Measurements from ENCODE around the gene THAP10. TPM values are rescaled to one million over a fixed set of nuclear protein-coding genes. Genes with fewer than 3 reads are reported as not detected.

THAP10 gene
- total and polyA plus RNA-seq, 2 experiments from 2014 or later = 5.7 to 8.2 TPM

- Histone ChIP-seq H3K9me2 (ENCODE audit: insufficient read depth) (no peaks in the 10 kb centered on the region), H3K27me3 (ENCODE audit: insufficient read depth) (no peaks in the 10 kb centered on the region), H2AFZ (no peak overlapping the region), H3F3A (replicated peaks; ENCODE audit: low read depth) (no peaks in the 10 kb centered on the region), H3K79me2 (replicated peaks; ENCODE audit: insufficient read depth) (no peaks in the 10 kb centered on the region), H3K36me3 (ENCODE audit: insufficient read depth) (no peaks in the 10 kb centered on the region), H3K4me1 (ENCODE audit: insufficient read depth) (no peaks in the 10 kb centered on the region), H3K4me2 (no peak overlapping the region), H3K4me3 (no peak overlapping the region), H3K27ac (ENCODE audit: low read depth) (no peak overlapping the region), H4K20me1 (replicated peaks; ENCODE audit: insufficient read depth) (no peaks in the 10 kb centered on the region)
- TF ChIP-seq CTCF (conservative IDR thresholded peaks at IDR 0.05; ENCODE audit: low read depth in 2 of 2) (no peak), ZNF331 (CRISPR knock-in tag; IDR thresholded peaks at IDR 0.05; ENCODE audit: low read depth) (no peak), JUNB (IDR thresholded peaks at IDR 0.05; ENCODE audit: unreplicated experiment) (no peak), CREB1 (CRISPR knock-in tag; IDR thresholded peaks at IDR 0.05; ENCODE audit: low read depth) (no peak), ETS1 (IDR thresholded peaks at IDR 0.05) (no peak), EZH2phosphoT487 (IDR thresholded peaks at IDR 0.05; ENCODE audit: unreplicated experiment) (no peak), NANOG (IDR thresholded peaks at IDR 0.05; ENCODE audit: borderline replicate concordance) (no peak), ZNF114 (CRISPR knock-in tag; IDR thresholded peaks at IDR 0.05) (no peak), STAT1 (IDR thresholded peaks at IDR 0.05; ENCODE audit: unreplicated experiment) (no peak), POLR2AphosphoS5 (IDR thresholded peaks at IDR 0.05; ENCODE audit: low read depth) (no peak), EZH2 (IDR thresholded peaks at IDR 0.05; ENCODE audit: low read depth, unreplicated experiment) (no peak)
- TF ChIP-seq, protein P1, sequence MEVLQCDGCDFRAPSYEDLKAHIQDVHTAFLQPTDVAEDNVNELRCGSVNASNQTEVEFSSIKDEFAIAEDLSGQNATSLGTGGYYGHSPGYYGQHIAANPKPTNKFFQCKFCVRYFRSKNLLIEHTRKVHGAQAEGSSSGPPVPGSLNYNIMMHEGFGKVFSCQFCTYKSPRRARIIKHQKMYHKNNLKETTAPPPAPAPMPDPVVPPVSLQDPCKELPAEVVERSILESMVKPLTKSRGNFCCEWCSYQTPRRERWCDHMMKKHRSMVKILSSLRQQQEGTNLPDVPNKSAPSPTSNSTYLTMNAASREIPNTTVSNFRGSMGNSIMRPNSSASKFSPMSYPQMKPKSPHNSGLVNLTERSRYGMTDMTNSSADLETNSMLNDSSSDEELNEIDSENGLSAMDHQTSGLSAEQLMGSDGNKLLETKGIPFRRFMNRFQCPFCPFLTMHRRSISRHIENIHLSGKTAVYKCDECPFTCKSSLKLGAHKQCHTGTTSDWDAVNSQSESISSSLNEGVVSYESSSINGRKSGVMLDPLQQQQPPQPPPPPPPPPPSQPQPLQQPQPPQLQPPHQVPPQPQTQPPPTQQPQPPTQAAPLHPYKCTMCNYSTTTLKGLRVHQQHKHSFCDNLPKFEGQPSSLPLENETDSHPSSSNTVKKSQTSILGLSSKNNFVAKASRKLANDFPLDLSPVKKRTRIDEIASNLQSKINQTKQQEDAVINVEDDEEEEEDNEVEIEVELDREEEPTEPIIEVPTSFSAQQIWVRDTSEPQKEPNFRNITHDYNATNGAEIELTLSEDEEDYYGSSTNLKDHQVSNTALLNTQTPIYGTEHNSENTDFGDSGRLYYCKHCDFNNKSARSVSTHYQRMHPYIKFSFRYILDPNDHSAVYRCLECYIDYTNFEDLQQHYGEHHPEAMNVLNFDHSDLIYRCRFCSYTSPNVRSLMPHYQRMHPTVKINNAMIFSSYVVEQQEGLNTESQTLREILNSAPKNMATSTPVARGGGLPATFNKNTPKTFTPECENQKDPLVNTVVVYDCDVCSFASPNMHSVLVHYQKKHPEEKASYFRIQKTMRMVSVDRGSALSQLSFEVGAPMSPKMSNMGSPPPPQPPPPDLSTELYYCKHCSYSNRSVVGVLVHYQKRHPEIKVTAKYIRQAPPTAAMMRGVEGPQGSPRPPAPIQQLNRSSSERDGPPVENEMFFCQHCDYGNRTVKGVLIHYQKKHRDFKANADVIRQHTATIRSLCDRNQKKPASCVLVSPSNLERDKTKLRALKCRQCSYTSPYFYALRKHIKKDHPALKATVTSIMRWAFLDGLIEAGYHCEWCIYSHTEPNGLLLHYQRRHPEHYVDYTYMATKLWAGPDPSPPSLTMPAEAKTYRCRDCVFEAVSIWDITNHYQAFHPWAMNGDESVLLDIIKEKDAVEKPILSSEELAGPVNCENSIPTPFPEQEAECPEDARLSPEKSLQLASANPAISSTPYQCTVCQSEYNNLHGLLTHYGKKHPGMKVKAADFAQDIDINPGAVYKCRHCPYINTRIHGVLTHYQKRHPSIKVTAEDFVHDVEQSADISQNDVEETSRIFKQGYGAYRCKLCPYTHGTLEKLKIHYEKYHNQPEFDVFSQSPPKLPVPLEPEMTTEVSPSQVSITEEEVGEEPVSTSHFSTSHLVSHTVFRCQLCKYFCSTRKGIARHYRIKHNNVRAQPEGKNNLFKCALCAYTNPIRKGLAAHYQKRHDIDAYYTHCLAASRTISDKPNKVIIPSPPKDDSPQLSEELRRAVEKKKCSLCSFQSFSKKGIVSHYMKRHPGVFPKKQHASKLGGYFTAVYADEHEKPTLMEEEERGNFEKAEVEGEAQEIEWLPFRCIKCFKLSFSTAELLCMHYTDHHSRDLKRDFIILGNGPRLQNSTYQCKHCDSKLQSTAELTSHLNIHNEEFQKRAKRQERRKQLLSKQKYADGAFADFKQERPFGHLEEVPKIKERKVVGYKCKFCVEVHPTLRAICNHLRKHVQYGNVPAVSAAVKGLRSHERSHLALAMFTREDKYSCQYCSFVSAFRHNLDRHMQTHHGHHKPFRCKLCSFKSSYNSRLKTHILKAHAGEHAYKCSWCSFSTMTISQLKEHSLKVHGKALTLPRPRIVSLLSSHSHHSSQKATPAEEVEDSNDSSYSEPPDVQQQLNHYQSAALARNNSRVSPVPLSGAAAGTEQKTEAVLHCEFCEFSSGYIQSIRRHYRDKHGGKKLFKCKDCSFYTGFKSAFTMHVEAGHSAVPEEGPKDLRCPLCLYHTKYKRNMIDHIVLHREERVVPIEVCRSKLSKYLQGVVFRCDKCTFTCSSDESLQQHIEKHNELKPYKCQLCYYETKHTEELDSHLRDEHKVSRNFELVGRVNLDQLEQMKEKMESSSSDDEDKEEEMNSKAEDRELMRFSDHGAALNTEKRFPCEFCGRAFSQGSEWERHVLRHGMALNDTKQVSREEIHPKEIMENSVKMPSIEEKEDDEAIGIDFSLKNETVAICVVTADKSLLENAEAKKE (CRISPR knock-in tag; IDR thresholded peaks at IDR 0.05) = no peak
- TF ChIP-seq, protein P2, sequence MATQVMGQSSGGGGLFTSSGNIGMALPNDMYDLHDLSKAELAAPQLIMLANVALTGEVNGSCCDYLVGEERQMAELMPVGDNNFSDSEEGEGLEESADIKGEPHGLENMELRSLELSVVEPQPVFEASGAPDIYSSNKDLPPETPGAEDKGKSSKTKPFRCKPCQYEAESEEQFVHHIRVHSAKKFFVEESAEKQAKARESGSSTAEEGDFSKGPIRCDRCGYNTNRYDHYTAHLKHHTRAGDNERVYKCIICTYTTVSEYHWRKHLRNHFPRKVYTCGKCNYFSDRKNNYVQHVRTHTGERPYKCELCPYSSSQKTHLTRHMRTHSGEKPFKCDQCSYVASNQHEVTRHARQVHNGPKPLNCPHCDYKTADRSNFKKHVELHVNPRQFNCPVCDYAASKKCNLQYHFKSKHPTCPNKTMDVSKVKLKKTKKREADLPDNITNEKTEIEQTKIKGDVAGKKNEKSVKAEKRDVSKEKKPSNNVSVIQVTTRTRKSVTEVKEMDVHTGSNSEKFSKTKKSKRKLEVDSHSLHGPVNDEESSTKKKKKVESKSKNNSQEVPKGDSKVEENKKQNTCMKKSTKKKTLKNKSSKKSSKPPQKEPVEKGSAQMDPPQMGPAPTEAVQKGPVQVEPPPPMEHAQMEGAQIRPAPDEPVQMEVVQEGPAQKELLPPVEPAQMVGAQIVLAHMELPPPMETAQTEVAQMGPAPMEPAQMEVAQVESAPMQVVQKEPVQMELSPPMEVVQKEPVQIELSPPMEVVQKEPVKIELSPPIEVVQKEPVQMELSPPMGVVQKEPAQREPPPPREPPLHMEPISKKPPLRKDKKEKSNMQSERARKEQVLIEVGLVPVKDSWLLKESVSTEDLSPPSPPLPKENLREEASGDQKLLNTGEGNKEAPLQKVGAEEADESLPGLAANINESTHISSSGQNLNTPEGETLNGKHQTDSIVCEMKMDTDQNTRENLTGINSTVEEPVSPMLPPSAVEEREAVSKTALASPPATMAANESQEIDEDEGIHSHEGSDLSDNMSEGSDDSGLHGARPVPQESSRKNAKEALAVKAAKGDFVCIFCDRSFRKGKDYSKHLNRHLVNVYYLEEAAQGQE (IDR thresholded peaks at IDR 0.05; ENCODE audit: unreplicated experiment) = no peak
- Mint-ChIP-seq H3K36me3 (ENCODE audit: low read depth) (no peaks in the 10 kb centered on the region), H3K27ac (no peak overlapping the region), H3K9me3 (no peaks in the 10 kb centered on the region), H3K4me3 (no peak overlapping the region), H3K4me1 (no peaks in the 10 kb centered on the region), H3K27me3 (ENCODE audit: insufficient read depth, low read depth, poor library complexity) (no peaks in the 10 kb centered on the region)
- no peak for DNase-seq (ENCODE audit: low spot score)
- ATAC-seq = no peak
Measured at GRCh38 chr15:70879401-70879800, 12.8 kb downstream of the THAP10 start.

All from GM23338 (cell line).